Loucy (cell line): Measurements from ENCODE around the gene MPPED2.

Experiments used
- EZH2phosphoT487 ChIP-seq: fragments of 200-600 bp; IDR thresholded peaks from 2 replicates; pipeline ENCODE4 v1.6.1; 2018; ENCODE audit warnings: antibody characterized with exemption, mild to moderate bottlenecking, moderate library complexity, borderline replicate concordance
- TF ChIP-seq, protein P1 (sequence below): fragments of 200-600 bp; sonication (generic); conservative IDR thresholded peaks from 2 replicates; pipeline ENCODE4 v1.5.1; 2014; ENCODE audit warnings: mild to moderate bottlenecking, antibody characterized with exemption, low read length

- TF ChIP-seq, protein P1, sequence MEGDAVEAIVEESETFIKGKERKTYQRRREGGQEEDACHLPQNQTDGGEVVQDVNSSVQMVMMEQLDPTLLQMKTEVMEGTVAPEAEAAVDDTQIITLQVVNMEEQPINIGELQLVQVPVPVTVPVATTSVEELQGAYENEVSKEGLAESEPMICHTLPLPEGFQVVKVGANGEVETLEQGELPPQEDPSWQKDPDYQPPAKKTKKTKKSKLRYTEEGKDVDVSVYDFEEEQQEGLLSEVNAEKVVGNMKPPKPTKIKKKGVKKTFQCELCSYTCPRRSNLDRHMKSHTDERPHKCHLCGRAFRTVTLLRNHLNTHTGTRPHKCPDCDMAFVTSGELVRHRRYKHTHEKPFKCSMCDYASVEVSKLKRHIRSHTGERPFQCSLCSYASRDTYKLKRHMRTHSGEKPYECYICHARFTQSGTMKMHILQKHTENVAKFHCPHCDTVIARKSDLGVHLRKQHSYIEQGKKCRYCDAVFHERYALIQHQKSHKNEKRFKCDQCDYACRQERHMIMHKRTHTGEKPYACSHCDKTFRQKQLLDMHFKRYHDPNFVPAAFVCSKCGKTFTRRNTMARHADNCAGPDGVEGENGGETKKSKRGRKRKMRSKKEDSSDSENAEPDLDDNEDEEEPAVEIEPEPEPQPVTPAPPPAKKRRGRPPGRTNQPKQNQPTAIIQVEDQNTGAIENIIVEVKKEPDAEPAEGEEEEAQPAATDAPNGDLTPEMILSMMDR = no peak
- TF ChIP-seq EZH2phosphoT487 = no peak
Observed at GRCh38 chr11:30585125-30585891, 845 bp downstream of the MPPED2 start.
